Fibroblast of gingiva (primary cell): ENCODE data around the gene LENG1.

Experiments
- DNase-seq: peaks from one replicate; pipeline ENCODE4 v3.0.0-alpha.2; 2011; ENCODE audit warnings: low read depth

The LENG1 gene

DNA sequence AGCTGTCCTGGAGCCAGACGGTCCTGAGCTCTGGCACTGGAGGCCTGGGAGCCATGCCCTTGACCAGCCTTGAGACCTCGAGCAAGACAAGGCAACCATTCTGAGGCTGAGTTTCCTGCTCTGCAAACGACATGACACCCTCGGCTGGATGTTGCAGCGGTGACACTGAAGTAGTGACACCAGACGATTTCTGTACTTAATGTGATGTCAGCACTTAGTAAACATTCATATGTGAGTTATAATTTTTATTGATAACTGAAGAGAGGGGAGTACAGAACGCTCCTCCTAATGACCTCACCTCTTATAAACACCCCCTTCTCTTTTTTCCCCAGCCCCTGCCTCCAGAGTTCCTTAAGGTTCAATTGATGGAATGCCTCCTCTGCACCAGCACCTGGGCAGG lies 51.0 kb downstream of the LENG1 start:
- DNase-seq, result no peak

GRCh38 chr19:54107876-54108490 lies 51.5 kb downstream of the LENG1 start:
- no peak for DNase-seq

DNA sequence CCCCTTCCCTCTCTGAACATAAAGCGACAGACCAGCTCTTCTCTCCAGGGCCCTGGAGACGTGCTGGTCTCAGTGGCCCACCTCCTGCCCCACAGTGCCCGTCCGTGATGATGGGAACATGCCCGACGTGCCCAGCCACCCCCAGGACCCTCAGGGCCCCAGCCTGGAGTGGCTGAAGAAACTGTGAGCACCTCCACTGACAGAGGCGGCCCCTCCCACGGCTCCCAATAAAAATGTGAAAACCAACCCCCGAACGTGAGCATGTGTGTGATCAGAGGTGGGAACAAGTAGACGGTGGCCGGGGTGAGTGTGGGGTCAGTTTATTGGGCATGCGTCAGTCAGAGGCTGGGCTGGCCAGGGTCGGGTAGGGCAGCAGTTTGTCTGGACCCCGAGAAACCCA lies 52.8 kb downstream of the LENG1 start:
- DNase-seq, result no peak

DNA sequence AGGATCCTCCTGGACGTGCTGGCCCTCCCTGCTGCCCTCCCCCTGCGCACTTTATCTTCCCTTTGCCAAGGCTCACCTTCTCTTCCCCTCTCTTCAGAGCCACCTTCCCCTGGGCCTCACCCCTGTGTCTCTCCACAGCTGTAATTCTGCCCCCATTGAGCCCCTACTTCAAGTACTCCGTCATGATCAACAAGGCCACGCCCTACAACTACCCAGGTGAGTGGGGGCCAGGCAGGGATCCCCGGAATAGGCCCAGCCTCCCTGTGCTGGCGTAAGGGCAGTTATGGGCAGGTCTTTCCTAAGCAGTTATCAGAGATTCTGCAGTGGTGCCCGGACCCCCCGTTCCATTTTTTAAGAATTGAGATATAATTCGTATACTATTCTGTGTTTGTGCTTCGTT lies 53.7 kb downstream of the LENG1 start:
- no peak for DNase-seq
